Trophoblast cell (in vitro differentiated cells and primary cell): ENCODE data around the gene IVD.

Source experiments
- DNase-seq, 2 donors: peaks; one replicate each; pipeline ENCODE4 v3.0.0-alpha.2; 2016
- H2AFZ ChIP-seq: 2 replicates; pipeline ENCODE4 v1.6.1; 2013; ENCODE audit warnings: low read length, moderate library complexity, mild to moderate bottlenecking; ENCODE audit not compliant: insufficient read depth, poor library complexity
- H2AK5ac ChIP-seq: 2 replicates; pipeline ENCODE4 v1.6.1; 2013; ENCODE audit warnings: mild to moderate bottlenecking, low read length
- H2BK120ac ChIP-seq: 2 replicates; pipeline ENCODE4 v1.6.1; 2013; ENCODE audit warnings: low read length, mild to moderate bottlenecking, moderate library complexity; ENCODE audit not compliant: insufficient read depth, poor library complexity
- H2BK12ac ChIP-seq: 2 replicates; pipeline ENCODE4 v1.6.1; 2013; ENCODE audit warnings: mild to moderate bottlenecking, low read length, moderate library complexity
- H2BK5ac ChIP-seq: 2 replicates; pipeline ENCODE4 v1.6.1; 2013; ENCODE audit warnings: low read length, low read depth, moderate library complexity, mild to moderate bottlenecking; ENCODE audit not compliant: poor library complexity
- H3K14ac ChIP-seq: 2 replicates; pipeline ENCODE4 v1.6.1; 2013; ENCODE audit warnings: mild to moderate bottlenecking, low read length
- H3K18ac ChIP-seq: 2 replicates; pipeline ENCODE4 v1.6.1; 2013; ENCODE audit warnings: mild to moderate bottlenecking, low read length
- H3K23ac ChIP-seq: 2 replicates; pipeline ENCODE4 v1.6.1; 2013; ENCODE audit warnings: low read length
- H3K27ac ChIP-seq: 2 replicates; pipeline ENCODE4 v1.5.1; 2013; ENCODE audit warnings: low read depth, mild to moderate bottlenecking, inconsistent platforms, low read length, moderate library complexity
- H3K27me3 ChIP-seq: 2 replicates; pipeline ENCODE4 v1.6.1; 2013; ENCODE audit warnings: inconsistent platforms, mild to moderate bottlenecking, low read length, moderate library complexity; ENCODE audit not compliant: insufficient read depth
- H3K36me3 ChIP-seq, 2 experiments: 1 replicate in 1 of 2; 2 replicates in 1 of 2; pipeline ENCODE4 v1.6.1; 2013; ENCODE audit warnings: low read length in 2 of 2, mild to moderate bottlenecking in 2 of 2, moderate library complexity in 1 of 2; ENCODE audit not compliant: insufficient read depth in 2 of 2, control insufficient read depth in 1 of 2
- H3K4ac ChIP-seq: 2 replicates; pipeline ENCODE4 v1.6.1; 2013; ENCODE audit warnings: low read depth, mild to moderate bottlenecking, low read length, moderate library complexity
- H3K4me1 ChIP-seq, 2 experiments: 1 replicate in 1 of 2; 2 replicates in 1 of 2; pipeline ENCODE4 v1.6.1; 2013; ENCODE audit warnings: low read length in 2 of 2, mild to moderate bottlenecking in 2 of 2, moderate library complexity in 1 of 2; ENCODE audit not compliant: insufficient read depth in 2 of 2, control insufficient read depth in 1 of 2
- H3K4me2 ChIP-seq: 2 replicates; pipeline ENCODE4 v1.6.1; 2013; ENCODE audit warnings: inconsistent platforms, mild to moderate bottlenecking, low read length, moderate library complexity
- H3K4me3 ChIP-seq: 2 replicates; pipeline ENCODE4 v1.5.1; 2013; ENCODE audit warnings: mild to moderate bottlenecking, low read depth, low read length, inconsistent platforms
- H3K79me1 ChIP-seq: one replicate; pipeline ENCODE4 v1.6.1; 2013; ENCODE audit warnings: low read length
- H3K79me2 ChIP-seq: 2 replicates; pipeline ENCODE4 v1.6.1; 2013; ENCODE audit warnings: low read length, mild to moderate bottlenecking; ENCODE audit not compliant: control insufficient read depth, insufficient read depth, poor library complexity
- H3K9ac ChIP-seq: 2 replicates; pipeline ENCODE4 v1.6.1; 2013; ENCODE audit warnings: mild to moderate bottlenecking, low read length
- H3K9me3 ChIP-seq: 2 replicates; pipeline ENCODE4 v1.6.1; 2013; ENCODE audit warnings: low read depth, mild to moderate bottlenecking, control low read depth, inconsistent platforms, low read length; ENCODE audit not compliant: insufficient read depth
- H4K12ac ChIP-seq: 2 replicates; pipeline ENCODE4 v1.6.1; 2013; ENCODE audit warnings: low read depth, mild to moderate bottlenecking, low read length, moderate library complexity
- H4K8ac ChIP-seq: 2 replicates; pipeline ENCODE4 v1.6.1; 2013; ENCODE audit warnings: low read depth, mild to moderate bottlenecking, low read length, moderate library complexity
- H4K91ac ChIP-seq: one replicate; pipeline ENCODE4 v1.6.1; 2013; ENCODE audit warnings: low read depth, mild to moderate bottlenecking, low read length, moderate library complexity
- WGBS: extraction: QIAGEN DNeasy Blood & Tissue Kit; methylation state at CpG from one replicate; pipeline ENCODE4 v1.1.7; 2013; ENCODE audit warnings: missing lambda C conversion rate; ENCODE audit not compliant: insufficient read length, insufficient coverage; ENCODE audit errors: extremely low coverage; 5-methylcytosine and 5-hydroxymethylcytosine counted together

Gene IVD

DNA sequence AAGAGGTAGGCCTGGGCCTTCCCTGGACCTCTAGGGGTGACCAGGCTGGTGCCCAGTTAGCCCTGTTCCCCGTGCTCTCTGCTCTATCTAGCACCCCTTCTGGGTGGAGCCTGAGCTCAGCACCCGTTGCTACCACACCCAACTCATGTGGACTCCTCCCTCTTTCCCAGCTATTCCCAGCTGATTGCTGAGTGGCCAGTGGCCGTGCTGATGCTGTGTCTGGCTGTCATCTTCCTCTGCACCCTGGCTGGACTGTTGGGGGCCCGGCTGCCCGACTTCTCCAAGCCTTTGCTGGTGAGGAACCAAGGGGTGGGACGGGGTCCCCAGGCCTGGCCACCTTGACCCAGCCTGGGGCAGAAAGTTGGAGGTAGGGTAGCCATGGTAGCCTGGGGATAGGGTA, 41.3 kb upstream of the IVD start:
- Histone ChIP-seq H4K91ac (no peak overlapping the region), H2AK5ac (no peak overlapping the region), H3K4me1 (peaks cover 8 to 9% of the 10 kb centered on the region in 2 experiments), H2BK5ac (no peak overlapping the region), H3K18ac (no peak overlapping the region), H3K79me2 (no peaks in the 10 kb centered on the region), H2AFZ (no peak overlapping the region), H3K4ac (no peak overlapping the region), H3K79me1 (peaks cover 3% of the 10 kb centered on the region), H3K9me3 (peaks cover 4% of the 10 kb centered on the region), H2BK120ac (no peak overlapping the region), H2BK12ac (no peak overlapping the region), H3K27me3 (peaks cover 2% of the 10 kb centered on the region), H3K4me2 (no peak overlapping the region), H3K9ac (no peak overlapping the region), H3K4me3 (no peak overlapping the region), H3K14ac (no peak overlapping the region), H3K36me3 (no peaks in the 10 kb centered on the region), H4K12ac (no peak overlapping the region), H3K23ac (no peak overlapping the region), H4K8ac (no peak overlapping the region), H3K27ac (no peak overlapping the region)
- WGBS: no CpG with 5 or more reads among the region's 6 CpGs
- no peak for DNase-seq

DNA sequence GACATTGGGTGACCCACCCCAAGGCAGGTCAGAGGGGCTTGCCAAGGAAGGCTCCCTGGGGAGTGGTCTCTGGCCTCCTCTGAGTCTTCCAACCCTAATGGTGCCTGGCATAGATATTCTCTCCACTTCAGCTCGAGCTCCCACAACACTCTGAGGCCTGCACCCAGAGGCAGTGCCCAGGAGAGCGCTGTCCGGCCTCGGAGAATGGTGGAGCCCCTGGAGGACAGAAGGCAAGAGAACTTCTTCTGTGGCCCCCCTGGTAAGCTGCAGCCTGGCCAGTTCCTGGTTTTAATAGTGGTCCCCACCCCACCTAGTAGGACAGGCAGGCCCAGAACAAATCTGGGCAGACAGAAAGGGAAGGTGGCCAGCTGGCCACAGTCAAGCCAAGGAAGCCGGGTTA, 40.6 kb upstream of the IVD start:
- H2AK5ac ChIP-seq: no peak overlapping the region
- no peaks in the 10 kb centered on the region for H3K79me2 ChIP-seq
- no peak overlapping the region for H3K4ac ChIP-seq
- peaks cover 4% of the 10 kb centered on the region for H3K9me3 ChIP-seq
- no peak overlapping the region for H2BK12ac ChIP-seq
- no peak overlapping the region for H3K27ac ChIP-seq
- no peak overlapping the region for H3K14ac ChIP-seq
- no peak overlapping the region for H3K4me2 ChIP-seq
- no peak overlapping the region for H3K9ac ChIP-seq
- H4K8ac ChIP-seq: no peak overlapping the region
- no peaks in the 10 kb centered on the region for H3K36me3 ChIP-seq
- no peak overlapping the region for H3K23ac ChIP-seq
- DNase-seq: no peak
- peaks cover 3% of the 10 kb centered on the region for H3K79me1 ChIP-seq
- no peak overlapping the region for H4K91ac ChIP-seq
- no CpG with 5 or more reads among the region's 5 CpGs for WGBS
- H4K12ac ChIP-seq: no peak overlapping the region
- H2AFZ ChIP-seq: no peak overlapping the region
- peaks cover 8 to 9% of the 10 kb centered on the region in 2 experiments for H3K4me1 ChIP-seq
- H3K4me3 ChIP-seq: no peak overlapping the region
- H2BK5ac ChIP-seq: no peak overlapping the region
- peaks cover 2% of the 10 kb centered on the region for H3K27me3 ChIP-seq
- no peak overlapping the region for H3K18ac ChIP-seq
- H2BK120ac ChIP-seq: no peak overlapping the region

DNA sequence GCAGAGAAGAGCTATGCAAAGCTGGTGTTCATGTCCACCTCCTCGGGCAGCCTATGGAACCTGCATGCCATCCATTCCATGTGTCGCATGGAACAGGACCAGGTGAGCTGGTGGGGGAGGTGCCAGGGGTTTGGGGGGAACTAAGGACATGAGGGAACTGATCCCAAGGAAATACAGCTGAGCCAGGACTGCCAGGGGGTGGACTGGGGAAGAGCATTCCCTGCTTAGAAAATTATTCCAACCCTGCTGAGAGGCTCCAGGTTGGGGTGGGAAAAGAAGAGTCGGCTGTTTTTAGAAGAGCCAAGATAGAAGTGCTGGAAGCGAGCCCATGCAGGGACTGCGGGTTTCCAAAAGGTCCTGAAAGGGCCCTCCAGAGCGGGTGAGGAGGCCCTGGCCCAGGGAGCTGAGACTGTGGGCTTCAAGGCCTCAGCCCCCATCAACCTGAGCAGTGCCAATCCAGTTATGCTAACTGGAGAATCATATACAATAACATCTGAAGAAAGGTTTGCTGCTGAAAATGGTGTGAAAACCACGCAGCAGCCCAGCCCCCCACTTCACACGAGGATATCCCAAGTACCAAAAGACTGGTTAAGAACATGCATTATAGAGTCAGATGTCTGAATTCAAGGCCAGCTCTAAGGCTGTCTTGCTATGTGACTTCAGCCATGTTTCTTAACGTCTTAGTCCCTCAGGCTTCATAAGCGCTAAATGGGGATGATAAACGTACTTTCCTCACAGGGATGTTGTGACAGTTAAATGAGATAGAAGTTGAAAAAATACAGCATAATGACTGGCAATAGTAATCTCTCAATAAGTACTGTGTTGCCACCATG, 39.8 kb upstream of the IVD start:
- no peak overlapping the region for H2BK120ac ChIP-seq
- no peak overlapping the region for H2BK5ac ChIP-seq
- no peak overlapping the region for H3K4ac ChIP-seq
- no peak overlapping the region for H3K18ac ChIP-seq
- no peaks in the 10 kb centered on the region for H3K36me3 ChIP-seq
- H3K14ac ChIP-seq: no peak overlapping the region
- no peaks in the 10 kb centered on the region for H3K79me2 ChIP-seq
- no peak overlapping the region for H2BK12ac ChIP-seq
- no peak overlapping the region for H2AK5ac ChIP-seq
- H3K4me1 ChIP-seq: peaks cover 8 to 9% of the 10 kb centered on the region in 2 experiments
- H3K4me3 ChIP-seq: no peak overlapping the region
- H4K12ac ChIP-seq: no peak overlapping the region
- no peak overlapping the region for H3K27ac ChIP-seq
- no peak overlapping the region for H2AFZ ChIP-seq
- peaks cover 3% of the 10 kb centered on the region for H3K79me1 ChIP-seq
- peaks cover 4% of the 10 kb centered on the region for H3K9me3 ChIP-seq
- no CpG with 5 or more reads among the region's 11 CpGs for WGBS
- no peak overlapping the region for H3K23ac ChIP-seq
- no peak overlapping the region for H3K9ac ChIP-seq
- no peak overlapping the region for H3K4me2 ChIP-seq
- no peak overlapping the region for H4K91ac ChIP-seq
- no peak overlapping the region for H4K8ac ChIP-seq
- H3K27me3 ChIP-seq: peaks cover 2% of the 10 kb centered on the region
- no peak for DNase-seq

DNA sequence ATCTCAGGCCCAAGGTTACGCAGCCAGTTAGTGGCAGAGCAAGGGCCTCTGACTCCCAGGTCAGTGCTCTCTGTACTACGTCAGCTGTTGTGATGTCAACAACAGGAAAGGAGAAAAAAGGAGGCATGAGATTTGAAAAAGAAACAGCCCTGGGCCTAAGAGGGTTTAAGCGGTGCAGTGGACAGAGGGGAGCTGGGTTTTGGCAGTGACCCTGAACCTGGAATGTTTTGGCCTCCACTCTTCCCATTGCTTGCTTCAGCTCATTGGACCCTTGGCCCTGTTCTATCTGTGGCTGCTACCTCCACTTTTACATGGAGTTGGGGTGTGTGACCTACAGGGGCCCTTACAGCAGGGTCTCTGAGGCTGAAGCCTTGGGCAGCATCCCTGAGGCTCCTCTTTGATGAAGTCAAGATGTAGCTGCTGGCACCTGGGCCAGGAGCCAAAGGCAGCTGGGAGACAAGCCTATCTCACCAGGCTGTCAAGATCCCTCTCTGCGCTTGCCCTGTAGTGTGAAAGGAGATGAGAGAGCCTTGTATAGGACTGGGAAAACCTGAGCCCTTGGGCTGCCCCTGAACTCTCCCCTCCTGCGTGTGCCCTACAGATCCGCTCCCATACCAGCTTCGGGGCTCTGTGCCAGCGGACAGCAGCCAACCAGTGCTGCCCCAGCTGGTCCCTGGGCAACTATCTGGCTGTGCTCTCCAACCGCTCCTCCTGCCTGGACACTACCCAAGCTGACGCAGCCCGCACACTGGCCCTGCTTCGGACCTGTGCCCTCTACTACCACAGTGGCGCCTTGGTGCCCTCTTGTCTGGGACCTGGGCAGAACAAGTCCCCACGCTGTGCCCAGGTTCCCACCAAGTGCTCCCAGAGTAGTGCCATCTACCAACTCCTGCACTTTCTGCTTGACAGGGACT, 38.9 kb upstream of the IVD start:
- peaks cover 8 to 9% of the 10 kb centered on the region in 2 experiments for H3K4me1 ChIP-seq
- no peak overlapping the region for H4K8ac ChIP-seq
- no peak overlapping the region for H3K9ac ChIP-seq
- H3K79me1 ChIP-seq: peaks cover 3% of the 10 kb centered on the region
- no peak overlapping the region for H3K14ac ChIP-seq
- H3K18ac ChIP-seq: no peak overlapping the region
- no peak overlapping the region for H4K12ac ChIP-seq
- no peak overlapping the region for H2AFZ ChIP-seq
- no peak overlapping the region for H2BK5ac ChIP-seq
- no peaks in the 10 kb centered on the region for H3K79me2 ChIP-seq
- H3K27me3 ChIP-seq: peaks cover 2% of the 10 kb centered on the region
- H3K9me3 ChIP-seq: peaks cover 4% of the 10 kb centered on the region
- no peaks in the 10 kb centered on the region for H3K36me3 ChIP-seq
- H3K4me2 ChIP-seq: no peak overlapping the region
- no peak overlapping the region for H3K4me3 ChIP-seq
- no peak overlapping the region for H2BK120ac ChIP-seq
- no peak overlapping the region for H2BK12ac ChIP-seq
- WGBS: no CpG with 5 or more reads among the region's 14 CpGs
- DNase-seq: no peak
- H3K23ac ChIP-seq: no peak overlapping the region
- H3K27ac ChIP-seq: no peak overlapping the region
- no peak overlapping the region for H4K91ac ChIP-seq
- H2AK5ac ChIP-seq: no peak overlapping the region
- H3K4ac ChIP-seq: no peak overlapping the region
